Body of pancreas (tissue), 4 donors: Measurements from ENCODE around the gene IGFN1. TPM values are rescaled to one million over a fixed set of nuclear protein-coding genes. Genes with fewer than 3 reads are reported as not detected.

Source experiments
- ATAC-seq: fragments of 150-250 bp; one replicate; pipeline ENCODE4 v1.9.1; 2016
- DNase-seq, 4 donors: peaks; one replicate each; pipeline ENCODE4 v3.0.0-alpha.2; 2019
- H3K27ac ChIP-seq, 4 donors: fragments of 200-600 bp; sonication (generic); 1 replicate in 3 of 4; 2 replicates in 1 of 4; pipeline versions ENCODE4 v1.5.1 to v1.6.1; 2016 to 2019; ENCODE audit warnings: mild to moderate bottlenecking in 1 of 4, mixed read lengths in 1 of 4, moderate library complexity in 1 of 4
- H3K27me3 ChIP-seq, 2 donors: fragments of 200-600 bp; sonication (generic); one replicate each; pipeline ENCODE4 v1.6.0; 2016; ENCODE audit warnings: mild to moderate bottlenecking in 1 of 2
- H3K36me3 ChIP-seq, 2 donors: fragments of 200-600 bp; sonication (generic); replicated peaks in 1 of 2; 2 replicates each; pipeline ENCODE4 v1.5.1; 2016; ENCODE audit warnings: low read depth in 2 of 2; ENCODE audit not compliant: insufficient read depth in 1 of 2
- H3K4me1 ChIP-seq: fragments of 200-600 bp; sonication (generic); one replicate; pipeline ENCODE4 v1.6.0; 2016
- H3K4me3 ChIP-seq, 2 donors: fragments of 200-600 bp; sonication (generic); 1 replicate in 1 of 2; 2 replicates in 1 of 2; pipeline ENCODE4 v1.5.1; 2016 to 2019
- H3K9me3 ChIP-seq, 3 donors: fragments of 200-600 bp; sonication (generic); 1 replicate in 2 of 3; 2 replicates in 1 of 3; pipeline ENCODE4 v1.5.1; 2016
- POLR2A ChIP-seq, 3 donors: fragments of 450-650 bp; IDR thresholded peaks; one replicate each; pipeline ENCODE4 v1.6.1; 2016; ENCODE audit warnings: antibody characterized with exemption in 3 of 3, mild to moderate bottlenecking in 2 of 3
- WGBS, 2 donors: methylation state at CpG; one replicate each; pipeline ENCODE4 v1.1.5; 2017; 5-methylcytosine and 5-hydroxymethylcytosine counted together
- intact Hi-C: fragments of 100-400 bp; cut with DNase I; formaldehyde crosslinking; loops from one replicate; pipeline ENCODE4 v1.15.1; 2023
- total RNA-seq, 2 donors: library from RNA; depleted of rRNA; stranded (reverse); fragments of >200 nt; gene quantifications; one replicate each; pipeline ENCODE4 v1.1.0, GENCODE V29; 2016
- TF ChIP-seq, protein P1 (sequence below), 7 experiments: fragments of 450-650 bp in 4 of 7; fragments of 200-600 bp in 3 of 7; sonication (generic) in 3 of 7; IDR thresholded peaks; one replicate each; pipeline ENCODE4 v1.5.1; 2016 to 2019; ENCODE audit warnings: antibody characterized with exemption in 7 of 7

The IGFN1 gene
- total RNA-seq, 2 donors from 2014 or later: 6.9 to 23.1 TPM

DNA sequence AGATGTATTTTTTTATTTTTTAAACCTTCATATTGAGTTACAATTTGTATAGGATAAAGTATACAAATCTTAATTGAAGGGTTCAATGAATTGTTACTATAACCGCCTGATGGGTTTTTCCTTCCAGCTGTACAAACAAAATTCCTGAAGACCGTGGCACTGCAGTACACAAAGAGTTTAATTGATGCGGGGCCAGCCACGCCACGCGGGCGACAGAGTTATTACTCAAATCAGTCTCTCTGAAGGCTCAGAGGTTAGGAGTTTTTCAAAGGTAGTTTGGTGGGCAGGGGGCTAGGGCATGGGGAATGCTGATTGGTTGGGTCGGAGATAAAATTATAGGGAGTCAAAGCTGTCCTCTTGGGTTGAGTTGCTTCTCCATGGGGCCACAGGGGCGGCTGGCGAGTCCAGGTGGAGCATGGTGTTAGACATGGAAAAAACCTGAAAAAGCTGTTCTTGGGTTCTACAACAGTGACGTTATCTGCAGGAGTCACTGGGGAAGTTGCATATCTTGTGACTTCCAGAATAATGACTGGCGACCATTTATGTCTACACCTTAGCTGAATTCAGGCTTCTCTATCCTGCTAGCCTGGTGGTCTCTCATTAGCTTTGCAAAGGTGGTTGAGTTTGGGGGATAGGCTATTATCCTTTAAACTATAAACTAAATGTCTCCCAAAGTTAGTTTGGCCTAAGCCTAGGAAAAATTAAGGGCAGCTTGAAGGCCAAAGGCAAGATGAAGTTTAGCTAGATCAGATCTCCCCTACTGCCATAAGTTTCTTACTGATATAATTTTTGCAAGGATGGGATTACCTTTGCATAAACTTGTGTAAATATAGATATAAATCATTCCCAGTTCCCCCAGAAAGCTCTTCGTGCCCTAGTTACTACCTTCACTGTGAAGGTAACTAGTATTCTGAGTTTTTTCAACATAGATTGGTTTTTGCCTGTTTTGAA, 23.3 kb upstream of the IGFN1 start:
- Histone ChIP-seq H3K4me3 (no peak overlapping the region), H3K27me3 (no peaks in the 10 kb centered on the region), H3K27ac (peak overlapping the region; percentile 15 to 63 (median 26)), H3K9me3 (no peaks in the 10 kb centered on the region), H3K36me3 (no peaks in the 10 kb centered on the region), H3K4me1 (peaks cover 39% of the 10 kb centered on the region)
- TF ChIP-seq, protein P1, sequence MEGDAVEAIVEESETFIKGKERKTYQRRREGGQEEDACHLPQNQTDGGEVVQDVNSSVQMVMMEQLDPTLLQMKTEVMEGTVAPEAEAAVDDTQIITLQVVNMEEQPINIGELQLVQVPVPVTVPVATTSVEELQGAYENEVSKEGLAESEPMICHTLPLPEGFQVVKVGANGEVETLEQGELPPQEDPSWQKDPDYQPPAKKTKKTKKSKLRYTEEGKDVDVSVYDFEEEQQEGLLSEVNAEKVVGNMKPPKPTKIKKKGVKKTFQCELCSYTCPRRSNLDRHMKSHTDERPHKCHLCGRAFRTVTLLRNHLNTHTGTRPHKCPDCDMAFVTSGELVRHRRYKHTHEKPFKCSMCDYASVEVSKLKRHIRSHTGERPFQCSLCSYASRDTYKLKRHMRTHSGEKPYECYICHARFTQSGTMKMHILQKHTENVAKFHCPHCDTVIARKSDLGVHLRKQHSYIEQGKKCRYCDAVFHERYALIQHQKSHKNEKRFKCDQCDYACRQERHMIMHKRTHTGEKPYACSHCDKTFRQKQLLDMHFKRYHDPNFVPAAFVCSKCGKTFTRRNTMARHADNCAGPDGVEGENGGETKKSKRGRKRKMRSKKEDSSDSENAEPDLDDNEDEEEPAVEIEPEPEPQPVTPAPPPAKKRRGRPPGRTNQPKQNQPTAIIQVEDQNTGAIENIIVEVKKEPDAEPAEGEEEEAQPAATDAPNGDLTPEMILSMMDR (IDR thresholded peaks at IDR 0.05): peak in 1 of 7 experiments; percentile 10
- TF ChIP-seq POLR2A (IDR thresholded peaks at IDR 0.05): no peak
- 40 to 44% methylated on average over 13 of the region's 13 CpGs for WGBS, 2 donors
- intact Hi-C loops: no loop called here
- ATAC-seq (no peak), DNase-seq (peak; percentile 44 to 71 (median 55))

DNA sequence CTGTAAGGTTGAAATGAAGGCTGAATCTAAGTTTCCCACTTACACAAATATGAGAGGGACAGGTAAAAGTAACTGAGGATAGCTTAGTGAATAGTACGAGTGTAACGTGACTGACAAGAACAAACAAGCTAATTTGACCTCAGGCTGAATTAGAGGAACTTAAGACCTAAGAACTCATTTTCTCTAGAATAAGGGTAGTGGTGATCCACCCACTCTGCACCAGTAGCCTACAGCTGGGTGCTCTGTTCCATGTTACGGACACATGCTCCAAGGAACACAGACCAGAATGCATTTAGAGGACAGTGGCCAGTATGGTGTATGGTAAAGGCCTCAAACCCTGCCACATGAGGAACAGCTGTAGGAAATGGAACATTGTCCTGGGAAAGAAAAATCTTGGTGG, 21.4 kb upstream of the IGFN1 start:
- Histone ChIP-seq H3K4me1 (peaks cover 39% of the 10 kb centered on the region), H3K4me3 (no peak overlapping the region), H3K36me3 (no peaks in the 10 kb centered on the region), H3K27ac (peak overlapping the region; percentile 99 to 100 (median 99)), H3K9me3 (no peaks in the 10 kb centered on the region), H3K27me3 (no peaks in the 10 kb centered on the region)
- 69 to 81% methylated on average over 3 of the region's 3 CpGs for WGBS, 2 donors
- ATAC-seq: no peak
- no peak for TF ChIP-seq POLR2A (IDR thresholded peaks at IDR 0.05)
- TF ChIP-seq, protein P1 (IDR thresholded peaks at IDR 0.05): no peak
- DNase-seq: no peak
- intact Hi-C loops: no loop called here

DNA sequence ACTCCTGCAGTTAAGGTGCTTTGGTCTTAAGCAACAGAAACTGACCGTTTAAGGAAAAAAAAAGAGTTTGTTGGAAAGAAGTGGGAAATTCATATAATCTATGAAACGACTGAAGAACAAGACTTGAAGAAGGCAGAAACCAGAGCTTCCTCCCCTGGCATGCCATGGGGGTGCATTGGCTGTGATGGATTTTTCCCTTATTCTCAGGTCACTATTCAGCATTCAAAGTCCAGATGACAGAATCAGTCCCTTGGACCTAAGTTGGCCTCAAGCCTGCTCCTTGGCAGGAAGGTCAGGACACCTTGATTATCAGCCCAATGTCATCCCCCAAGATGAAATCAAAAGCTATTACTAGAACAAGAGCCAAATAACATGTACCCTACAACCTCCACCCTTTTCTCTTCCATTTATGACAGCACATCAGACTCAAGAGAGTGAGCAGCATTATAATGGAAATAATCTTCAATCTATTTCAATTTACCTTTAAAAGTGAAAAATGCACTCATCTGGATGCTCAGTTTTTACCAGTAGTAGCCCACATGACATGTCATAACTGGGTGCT, 20.6 kb upstream of the IGFN1 start:
- Histone ChIP-seq H3K4me3 (no peak overlapping the region), H3K27ac (peak overlapping the region; percentile 99 to 100 (median 99)), H3K36me3 (no peaks in the 10 kb centered on the region), H3K27me3 (no peaks in the 10 kb centered on the region), H3K9me3 (no peaks in the 10 kb centered on the region), H3K4me1 (peaks cover 39% of the 10 kb centered on the region)
- WGBS, 2 donors: 37 to 49% methylated on average over 2 of the region's 2 CpGs
- no peak for TF ChIP-seq POLR2A (IDR thresholded peaks at IDR 0.05)
- TF ChIP-seq, protein P1 (IDR thresholded peaks at IDR 0.05): no peak
- intact Hi-C loops: no loop called here
- ATAC-seq: no peak
- no peak for DNase-seq

DNA sequence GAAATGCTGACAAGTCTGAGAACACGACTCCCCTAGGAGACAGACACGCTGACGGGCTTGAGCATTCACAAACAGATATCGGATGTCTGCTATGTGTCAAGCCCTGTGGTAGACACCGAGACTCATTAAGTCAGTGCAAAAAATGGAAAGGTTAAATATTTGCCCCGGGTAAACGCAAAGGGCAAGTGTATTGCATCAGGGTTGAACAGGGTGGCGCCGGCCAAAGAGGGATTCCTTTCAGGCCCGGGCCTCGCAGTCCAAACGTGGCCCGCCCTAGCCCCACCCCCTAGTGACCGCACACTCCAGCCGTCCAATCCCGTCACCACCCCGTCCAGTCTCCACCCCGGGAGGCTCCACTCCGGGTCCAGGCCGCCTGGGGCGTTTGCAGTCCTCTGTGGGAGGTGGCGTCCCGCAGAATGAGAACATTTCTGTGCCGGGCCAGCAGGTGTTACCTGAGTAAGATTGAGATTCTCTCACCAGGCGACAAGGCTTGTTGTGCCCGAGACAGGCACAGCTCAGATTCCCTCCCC, 20.0 kb upstream of the IGFN1 start:
- no peaks in the 10 kb centered on the region for H3K9me3 ChIP-seq
- peak overlapping the region; percentile 99 to 100 (median 99) for H3K27ac ChIP-seq
- no peak overlapping the region for H3K4me3 ChIP-seq
- TF ChIP-seq POLR2A (IDR thresholded peaks at IDR 0.05): peak; percentile 94 to 99 (median 97)
- TF ChIP-seq, protein P1 (IDR thresholded peaks at IDR 0.05): no peak
- peak; percentile 98 to 99 (median 99) for DNase-seq
- intact Hi-C loops: no loop called here
- H3K4me1 ChIP-seq: peaks cover 39% of the 10 kb centered on the region
- ATAC-seq: peak; percentile 95
- no peaks in the 10 kb centered on the region for H3K27me3 ChIP-seq
- no peaks in the 10 kb centered on the region for H3K36me3 ChIP-seq
- 2% methylated on average over 24 to 26 of the region's 26 CpGs for WGBS, 2 donors
